ENCODE measurements around the gene PSMC1.
A peak's percentile ranks its signal among the peaks of the same experiment; 100 is the strongest.
"Not testable (repeated sequence)": the region's sequence is repeated elsewhere in the genome, so short reads cannot be mapped to it uniquely, and the experiment has no call there.

PSMC1 gene

GRCh38 chr14:90256354-90257131 is at the start of gene PSMC1:
Gene PSMC1 (plus strand): TSS chr14:90256553. CDS start chr14:90256598, 45 bp downstream.
- DNase-seq: peak; percentile 95

DNA sequence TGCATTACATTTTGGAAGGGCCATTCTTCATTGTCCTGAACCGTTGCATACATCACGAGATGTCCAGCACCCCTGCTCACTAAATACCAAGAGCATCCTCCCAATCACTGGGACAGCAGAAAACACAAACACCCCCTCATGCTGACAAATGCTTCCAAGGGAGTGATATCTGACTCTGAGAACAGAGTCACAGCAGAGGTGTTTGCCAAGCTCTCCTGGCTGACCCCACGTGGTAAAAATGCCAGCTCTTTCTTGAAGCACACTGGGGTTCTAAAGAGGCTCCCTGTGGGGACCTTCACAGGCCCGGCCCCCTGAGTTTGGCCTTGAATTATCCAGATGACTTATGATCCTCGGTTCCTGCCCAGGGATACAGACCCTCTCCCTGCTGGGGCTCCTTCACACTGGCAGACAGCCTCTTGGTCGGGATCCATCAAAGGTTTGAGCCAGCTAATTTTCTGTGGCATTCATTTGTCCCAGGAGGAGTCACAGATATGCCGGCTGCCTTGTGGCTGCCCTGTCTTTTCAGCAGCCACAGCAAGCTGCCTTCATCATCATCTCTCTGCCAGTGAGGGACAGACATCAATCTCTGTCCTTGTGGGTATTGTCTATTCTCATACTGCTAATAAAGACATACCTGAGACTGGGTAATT is 43.1 kb upstream of the PSMC1 start:
- no peak for DNase-seq

- DNase-seq: no peak
Observed at GRCh38 chr14:90228478-90228877, 27.9 kb upstream of the PSMC1 start.

DNA sequence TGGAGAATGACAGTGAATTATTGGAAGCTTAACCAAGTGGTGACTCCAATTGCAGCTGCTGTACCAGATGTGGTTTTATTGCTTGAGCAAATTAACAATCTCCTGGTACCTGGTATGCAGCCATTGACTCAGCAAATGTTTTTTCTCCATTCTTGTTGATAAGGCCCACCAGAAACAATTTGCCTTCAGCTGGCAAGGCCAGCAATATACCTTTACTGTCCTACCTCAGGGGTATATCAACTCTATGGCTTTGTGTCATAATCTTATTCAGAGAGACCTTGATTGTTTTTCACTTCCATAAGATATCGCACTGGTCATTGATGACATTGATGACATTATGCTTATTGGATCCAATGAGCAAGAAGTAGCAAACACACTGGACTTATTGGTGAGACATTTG is 26.4 kb upstream of the PSMC1 start:
- DNase-seq: not testable (repeated sequence)

GRCh38 chr14:90235179-90235976 is 21.0 kb upstream of the PSMC1 start:
- peak; percentile 80 for DNase-seq

- DNase-seq: no peak
Observed at GRCh38 chr14:90239139-90239538, 17.2 kb upstream of the PSMC1 start.

- DNase-seq: no peak
Observed at GRCh38 chr14:90242444-90242843, 13.9 kb upstream of the PSMC1 start.

GRCh38 chr14:90246936-90247335 is 9.4 kb upstream of the PSMC1 start:
- DNase-seq: no peak

DNA sequence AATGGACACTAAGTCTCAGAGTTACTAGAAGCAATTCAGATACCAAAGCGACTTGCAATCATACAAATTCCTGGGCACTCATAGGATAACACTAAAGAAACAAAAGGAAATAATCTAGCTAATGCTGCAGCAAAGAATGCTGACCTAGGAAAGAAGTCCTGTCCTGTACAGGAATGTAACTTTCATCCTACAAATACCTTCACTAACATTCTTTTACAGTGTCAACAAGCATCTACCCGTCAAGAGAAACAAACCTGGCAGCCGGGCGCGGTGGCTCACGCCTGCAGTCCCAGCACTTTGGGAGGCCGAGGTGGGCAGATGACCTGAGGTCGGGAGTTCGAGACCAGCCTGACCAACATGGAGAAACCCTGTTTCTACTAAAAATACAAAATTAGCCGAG is 8.9 kb upstream of the PSMC1 start:
- not testable (repeated sequence) for DNase-seq

DNA sequence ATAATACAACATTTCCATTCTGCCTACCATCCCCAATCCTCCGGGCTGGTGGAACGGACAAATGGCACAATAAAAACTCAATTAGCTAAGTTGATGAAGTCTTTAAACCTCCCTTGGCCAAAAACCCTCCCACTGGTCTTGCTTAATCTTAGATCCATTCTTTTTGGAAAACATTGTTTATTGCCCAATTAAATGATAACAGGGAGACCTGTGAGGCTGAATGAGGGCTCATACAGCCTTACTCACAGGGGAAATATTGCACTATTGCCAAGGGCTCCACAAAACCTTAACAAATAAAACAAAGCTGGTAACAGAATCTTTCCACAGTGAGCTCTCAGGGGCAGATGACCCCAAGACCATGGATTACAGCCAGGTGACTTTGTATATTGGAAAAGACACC is 7.8 kb upstream of the PSMC1 start:
- DNase-seq: no peak

DNA sequence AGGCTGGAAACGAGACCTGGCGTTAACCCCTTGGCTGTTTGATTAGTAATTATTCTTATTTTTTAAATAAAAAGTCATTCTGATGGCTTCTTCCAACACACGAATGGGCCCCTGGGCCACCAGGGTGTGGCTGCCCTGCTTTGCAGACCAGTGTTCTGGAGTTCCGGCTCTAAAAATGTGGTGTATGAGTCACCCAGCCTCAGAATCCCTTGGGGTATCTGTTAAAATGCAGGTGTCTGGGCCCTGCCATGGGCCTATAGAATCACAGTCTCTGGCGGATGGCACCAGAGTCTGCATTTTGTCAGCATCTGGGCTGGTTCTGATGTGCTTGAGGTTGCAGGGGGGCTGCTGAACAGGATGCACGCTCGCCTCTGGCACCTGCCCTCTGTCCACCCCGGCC is 2.5 kb upstream of the PSMC1 start:
- no peak for DNase-seq

DNA sequence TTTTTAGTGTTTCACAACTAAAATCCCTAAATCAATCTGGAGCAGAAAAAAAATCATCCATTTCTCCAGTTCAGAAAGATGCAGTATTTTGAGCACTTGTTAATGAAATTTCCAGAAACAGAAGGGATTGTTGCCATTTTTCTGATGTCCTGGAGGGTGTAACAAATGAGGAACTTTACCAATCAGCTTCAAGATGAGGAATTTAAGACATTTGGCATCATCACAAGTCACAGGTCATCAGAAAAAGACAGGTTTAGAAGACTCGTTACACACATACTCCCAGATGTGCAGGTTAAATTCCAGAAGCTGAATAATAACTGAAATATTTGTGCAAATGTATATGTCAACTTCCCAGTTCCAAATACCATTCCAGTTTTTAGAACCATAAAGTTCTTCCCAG is 482 bp upstream of the PSMC1 start:
- no peak for DNase-seq

DNA sequence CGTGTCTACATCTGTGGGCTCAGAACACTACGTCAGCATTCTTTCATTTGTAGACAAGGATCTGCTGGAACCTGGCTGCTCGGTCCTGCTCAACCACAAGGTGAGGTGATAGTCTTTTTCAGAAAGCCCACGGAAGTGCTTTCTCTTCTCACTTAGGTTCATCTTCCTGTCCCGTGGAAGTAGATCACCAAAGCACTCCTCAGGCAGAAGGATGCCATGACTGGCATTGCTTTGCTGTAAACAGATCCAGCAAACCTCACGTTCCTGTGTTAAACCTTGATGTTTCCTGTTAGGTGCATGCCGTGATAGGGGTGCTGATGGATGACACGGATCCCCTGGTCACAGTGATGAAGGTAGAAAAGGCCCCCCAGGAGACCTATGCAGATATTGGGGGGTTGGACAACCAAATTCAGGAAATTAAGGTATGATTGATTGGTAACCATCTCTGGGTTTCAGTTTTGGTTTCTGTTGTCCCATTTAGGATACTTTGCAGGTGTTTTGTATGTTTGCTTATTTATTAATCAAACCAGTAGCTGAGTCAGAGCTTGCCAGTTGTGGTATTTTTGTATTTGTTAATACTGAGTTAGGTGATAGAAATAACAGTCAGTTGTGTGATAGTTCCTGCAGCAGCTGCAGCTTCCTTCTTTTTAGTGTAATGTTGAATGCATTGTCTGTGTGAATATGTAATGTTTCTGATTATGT is 7.5 kb downstream of the PSMC1 start:
- DNase-seq: no peak

GRCh38 chr14:90266441-90267154 is 10.2 kb downstream of the PSMC1 start:
- DNase-seq: no peak

DNA sequence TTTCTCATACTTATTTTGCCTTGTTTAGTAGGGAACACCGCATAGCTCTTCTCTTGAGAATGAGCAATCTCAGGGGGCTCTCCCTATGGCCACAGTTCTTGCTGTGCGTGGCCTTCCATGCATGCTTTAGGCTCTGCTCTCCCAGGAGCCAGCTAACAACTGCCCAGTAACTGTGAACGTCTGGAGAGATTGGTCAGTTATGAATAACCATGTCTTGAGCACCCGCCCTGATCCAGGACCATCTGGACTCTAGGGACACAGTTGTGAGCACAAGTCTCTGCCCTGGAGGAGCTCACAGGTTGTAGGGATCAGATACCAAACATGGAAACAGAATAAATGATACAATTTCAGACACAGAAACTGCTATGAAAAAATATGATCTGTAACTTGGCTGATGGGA is 12.1 kb downstream of the PSMC1 start:
- no peak for DNase-seq

DNA sequence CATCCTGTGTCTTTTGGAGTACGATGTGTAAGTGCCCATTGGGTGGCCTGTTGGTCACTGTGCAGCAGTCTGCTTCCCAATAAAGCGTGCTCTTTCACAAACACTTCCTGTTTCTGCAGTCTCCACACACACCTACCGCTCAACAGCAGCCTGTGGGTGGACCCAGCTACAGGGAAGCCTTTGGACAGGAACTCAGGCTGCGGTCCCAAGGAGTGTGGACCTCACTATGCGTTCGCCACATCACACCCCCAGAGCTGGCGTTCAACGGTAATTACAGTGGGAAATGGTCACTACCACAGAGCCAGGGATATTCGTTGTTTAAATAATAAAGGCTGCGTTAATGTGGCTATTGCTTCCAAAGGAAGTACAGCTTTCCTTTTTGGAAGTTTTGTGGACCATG is 16.2 kb downstream of the PSMC1 start:
- DNase-seq: no peak

DNA sequence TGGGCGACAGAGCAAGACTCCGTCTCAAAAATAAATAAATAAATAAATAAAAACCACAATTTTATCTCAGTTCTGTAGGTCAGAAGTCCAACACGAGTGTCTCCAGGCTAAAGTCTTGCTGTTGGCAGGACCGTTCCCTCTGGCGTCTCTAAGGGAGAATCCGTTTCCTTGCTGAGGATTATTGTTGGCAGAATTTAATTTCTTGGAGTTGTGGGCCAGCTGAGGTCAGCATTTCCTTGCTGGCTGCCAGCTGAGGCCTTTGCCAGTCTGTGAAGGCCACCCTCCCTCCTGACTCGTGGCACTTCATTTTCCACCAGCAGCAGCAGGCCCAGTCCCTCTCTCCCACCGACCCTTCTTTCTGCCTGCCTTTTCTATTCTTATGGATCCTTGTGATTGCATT is 17.2 kb downstream of the PSMC1 start:
- no peak for DNase-seq

GRCh38 chr14:90274019-90274418 is 17.7 kb downstream of the PSMC1 start:
- no peak for DNase-seq

GRCh38 chr14:90274808-90275457 is 18.6 kb downstream of the PSMC1 start:
- DNase-seq: no peak

DNA sequence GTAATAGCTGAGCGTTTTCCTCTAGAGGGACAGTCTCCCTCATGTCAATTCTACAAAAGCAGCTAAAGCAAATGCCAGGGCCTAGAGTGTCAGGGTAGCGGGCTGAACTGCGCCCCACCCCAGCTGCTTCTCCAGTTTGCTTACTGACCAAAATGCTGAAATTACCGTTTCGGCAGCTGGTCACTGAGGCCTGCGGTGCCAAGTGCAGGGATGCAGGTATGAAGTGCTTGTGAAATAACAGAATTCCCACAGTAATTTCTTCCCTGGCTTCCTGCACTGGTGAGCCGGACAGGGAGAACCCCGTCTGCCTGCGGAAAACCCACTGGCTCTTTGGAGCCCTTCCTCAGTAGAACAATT is 19.1 kb downstream of the PSMC1 start:
- DNase-seq: no peak

DNA sequence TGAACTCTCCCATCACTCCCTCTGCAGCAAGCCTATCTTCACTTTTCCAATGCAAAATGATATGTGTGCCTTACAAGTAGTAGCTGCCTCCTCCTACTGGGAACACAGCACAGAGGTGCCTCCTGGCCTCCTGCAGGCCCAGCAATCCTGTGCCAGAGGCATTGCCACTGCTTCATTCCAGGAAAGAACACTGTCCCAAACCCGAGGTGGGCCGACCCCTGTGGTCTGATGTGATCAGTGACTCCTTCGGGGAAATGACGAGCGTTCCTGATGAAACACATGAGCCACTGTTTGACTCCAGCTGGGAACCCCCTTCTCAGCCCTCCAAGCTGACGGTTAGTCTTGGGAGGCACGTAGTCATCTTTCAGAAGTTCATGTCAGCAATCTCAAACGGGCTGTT is 19.5 kb downstream of the PSMC1 start:
- no peak for DNase-seq

Data from NCI-H1694 (cell line).